Hepatocyte (in vitro differentiated cells): ENCODE measurements around the gene RAET1G. TPM values are rescaled to one million over a fixed set of nuclear protein-coding genes. Genes with fewer than 3 reads are reported as not detected.
A peak's percentile ranks its signal among the peaks of the same experiment; 100 is the strongest.
"Not testable (repeated sequence)": the region's sequence is repeated elsewhere in the genome, so short reads cannot be mapped to it uniquely, and the experiment has no call there.

ENCODE experiments used
- DNase-seq: peaks from one replicate; pipeline ENCODE4 v3.0.0-alpha.2; 2016; ENCODE audit warnings: low spot score
- H2AFZ ChIP-seq: fragments of 200-600 bp; sonication (generic); 2 replicates; pipeline ENCODE4 v1.6.0; 2016; ENCODE audit warnings: antibody characterized with exemption, mild to moderate bottlenecking
- H3K27ac ChIP-seq: fragments of 200-600 bp; sonication (generic); 2 replicates; pipeline ENCODE4 v1.5.1; 2016; ENCODE audit warnings: mild to moderate bottlenecking
- H3K27me3 ChIP-seq: fragments of 200-600 bp; sonication (generic); 2 replicates; pipeline ENCODE4 v1.6.1; 2016
- H3K36me3 ChIP-seq: fragments of 200-600 bp; sonication (generic); replicated peaks from 2 replicates; pipeline ENCODE4 v1.5.1; 2016; ENCODE audit warnings: low read depth; ENCODE audit not compliant: insufficient read depth
- H3K4me1 ChIP-seq: fragments of 200-600 bp; sonication (generic); 2 replicates; pipeline ENCODE4 v1.5.1; 2016; ENCODE audit warnings: mild to moderate bottlenecking, moderate library complexity; ENCODE audit not compliant: insufficient read depth
- H3K4me2 ChIP-seq: fragments of 200-600 bp; sonication (generic); 2 replicates; pipeline ENCODE4 v1.6.0; 2016
- H3K4me3 ChIP-seq: fragments of 200-600 bp; sonication (generic); 2 replicates; pipeline ENCODE4 v1.5.1; 2016; ENCODE audit warnings: mild to moderate bottlenecking
- H3K79me2 ChIP-seq: fragments of 200-600 bp; sonication (generic); 2 replicates; pipeline ENCODE4 v1.6.0; 2017; ENCODE audit warnings: mild to moderate bottlenecking
- H3K9me2 ChIP-seq: fragments of 200-600 bp; sonication (generic); replicated peaks from 2 replicates; pipeline ENCODE4 v1.6.0; 2017; ENCODE audit warnings: mild to moderate bottlenecking; ENCODE audit not compliant: insufficient read depth
- H3K9me3 ChIP-seq: fragments of 200-600 bp; sonication (generic); 2 replicates; pipeline ENCODE4 v1.5.1; 2016; ENCODE audit warnings: low read depth, mild to moderate bottlenecking
- H4K20me1 ChIP-seq: fragments of 200-600 bp; sonication (generic); 2 replicates; pipeline ENCODE4 v1.6.0; 2016; ENCODE audit warnings: mild to moderate bottlenecking; ENCODE audit not compliant: insufficient read depth, poor library complexity, severe bottlenecking
- EZH2 ChIP-seq: fragments of 200-600 bp; sonication (generic); IDR thresholded peaks from 2 replicates; pipeline ENCODE4 v1.6.1; 2016; ENCODE audit warnings: antibody characterized with exemption, mild to moderate bottlenecking, borderline replicate concordance
- WGBS: methylation state at CpG from one replicate; pipeline ENCODE4 v1.1.6; 2016; ENCODE audit warnings: low lambda C conversion rate; ENCODE audit errors: missing lambda C conversion rate; 5-methylcytosine and 5-hydroxymethylcytosine counted together
- polyA plus RNA-seq: library from polyadenylated mRNA; unstranded; fragments of >200 nt; fragmentation: Nextera tagmentation; extraction: Ambion mirVana; gene quantifications from 2 replicates; pipeline ENCODE4 v1.2.1, GENCODE V29; 2016
- total RNA-seq: library from RNA; depleted of rRNA; stranded (reverse); fragments of >200 nt; gene quantifications from 2 replicates; pipeline ENCODE4 v1.2.3, GENCODE V29; 2014

Gene RAET1G
- total and polyA plus RNA-seq, 2 experiments from 2014 or later = 0.31 to 1.5 TPM

DNA sequence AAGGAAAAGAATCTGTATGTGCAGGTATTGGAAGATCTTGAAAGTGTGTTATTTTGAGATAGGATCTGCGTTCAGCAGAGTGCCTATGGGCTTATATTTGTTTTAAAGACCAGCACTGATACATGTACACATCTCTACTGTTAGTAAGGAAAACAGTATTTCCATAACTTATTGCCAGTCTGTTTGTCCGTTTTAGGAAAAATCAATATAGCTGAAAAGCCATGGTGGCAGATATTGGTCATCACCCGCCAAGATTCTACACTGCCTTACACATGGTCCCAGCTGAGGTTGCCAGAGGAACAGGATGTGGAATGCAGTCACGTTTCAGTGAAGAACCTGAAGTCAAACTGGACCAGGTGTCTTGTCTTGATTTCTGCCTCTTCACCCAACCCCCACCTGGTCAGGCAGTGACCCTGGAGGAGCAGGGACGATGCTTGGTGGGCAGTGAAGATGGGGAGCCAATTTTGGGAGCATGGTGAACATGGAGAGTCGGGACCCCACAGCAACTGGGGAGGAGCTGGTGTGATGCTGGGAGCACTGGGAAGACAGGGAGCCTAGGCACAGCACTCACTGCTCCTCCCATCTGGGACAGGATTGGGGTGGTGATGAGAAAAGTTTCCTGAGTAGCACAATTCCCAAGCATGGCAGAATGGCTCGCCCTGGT lies 32.9 kb upstream of the RAET1G start:
- not testable (repeated sequence) for H3K4me3 ChIP-seq, H3K27ac ChIP-seq, H2AFZ ChIP-seq, H3K36me3 ChIP-seq, H3K4me2 ChIP-seq, H3K4me1 ChIP-seq, H4K20me1 ChIP-seq, H3K9me3 ChIP-seq, H3K9me2 ChIP-seq, H3K79me2 ChIP-seq, DNase-seq
- peak; percentile 68 for TF ChIP-seq EZH2
- 50% methylated on average over 7 of the region's 7 CpGs for WGBS
- H3K27me3 ChIP-seq = peaks cover 83% of the 10 kb centered on the region

DNA sequence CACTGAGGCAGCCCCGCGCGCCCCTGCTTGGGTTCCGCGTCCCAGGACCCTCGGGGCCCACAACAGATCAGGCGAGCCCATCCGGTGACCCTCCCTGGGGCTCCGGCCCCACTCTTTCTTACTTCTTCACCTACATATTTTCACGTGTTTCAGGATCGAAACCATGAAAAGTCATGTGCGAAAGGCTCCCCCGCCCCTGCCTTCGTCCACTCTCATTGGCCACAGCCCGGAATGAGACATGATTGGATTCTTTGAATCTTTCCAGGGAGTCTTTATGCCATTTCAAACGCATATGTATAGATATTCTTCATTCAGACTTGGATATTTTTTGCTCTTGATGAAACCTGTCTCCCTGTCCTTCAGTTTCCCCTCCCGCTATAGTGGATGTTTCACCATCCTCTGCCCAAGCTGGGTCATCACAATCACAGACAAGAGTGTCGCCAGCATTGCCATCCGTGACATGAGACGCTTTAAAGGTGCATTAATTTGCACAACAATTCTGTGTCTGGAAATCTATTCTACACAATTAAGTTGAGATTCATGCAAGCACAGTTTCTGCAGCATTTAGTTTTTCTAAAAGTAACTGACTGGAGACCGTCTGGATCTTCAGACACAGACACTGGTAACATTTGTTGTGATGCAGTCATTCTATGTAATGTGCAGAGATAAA lies 32.2 kb upstream of the RAET1G start:
- H3K9me2 ChIP-seq, H3K79me2 ChIP-seq, H3K4me3 ChIP-seq, H3K4me2 ChIP-seq, H3K27ac ChIP-seq, H2AFZ ChIP-seq, H4K20me1 ChIP-seq, H3K4me1 ChIP-seq, H3K9me3 ChIP-seq, H3K36me3 ChIP-seq, DNase-seq: not testable (repeated sequence)
- WGBS = 21% methylated on average over 14 of the region's 21 CpGs
- peaks cover 83% of the 10 kb centered on the region for H3K27me3 ChIP-seq

DNA sequence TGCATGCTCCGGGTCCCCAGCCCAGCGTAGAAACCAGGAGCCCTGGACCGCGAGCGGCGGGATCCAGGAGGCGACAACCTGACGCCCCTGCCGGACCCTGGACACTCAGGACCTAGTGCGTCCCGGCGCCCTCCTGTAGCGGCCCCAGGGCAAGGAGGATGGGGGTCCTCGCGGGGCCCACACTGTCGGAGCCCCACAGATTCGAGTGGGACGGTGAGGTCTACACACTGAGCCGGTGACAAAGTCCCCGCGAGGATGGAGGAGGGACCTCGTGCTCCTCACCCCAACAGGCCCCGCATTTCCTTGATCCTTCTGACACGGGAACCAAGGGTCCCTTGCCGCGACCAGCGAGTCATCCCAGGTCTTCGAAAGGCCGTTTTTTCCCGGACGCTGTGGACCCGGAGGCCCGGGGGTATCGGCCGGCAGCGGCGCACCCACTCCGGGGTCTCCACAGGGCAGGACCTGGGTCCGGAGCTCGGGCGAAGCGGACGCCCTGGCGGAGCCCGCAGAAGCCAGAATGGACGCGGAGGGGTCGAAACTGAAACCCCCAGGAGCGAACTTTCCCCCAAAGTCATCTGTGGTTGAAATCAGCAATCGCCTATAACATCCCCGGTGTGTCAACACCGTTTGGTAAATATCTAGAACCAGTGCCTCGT lies 31.5 kb upstream of the RAET1G start:
- peaks cover 84% of the 10 kb centered on the region for H3K27me3 ChIP-seq
- H3K36me3 ChIP-seq, H3K4me1 ChIP-seq, H3K79me2 ChIP-seq, H3K4me3 ChIP-seq, H4K20me1 ChIP-seq, H2AFZ ChIP-seq, DNase-seq, H3K9me3 ChIP-seq, H3K4me2 ChIP-seq, H3K27ac ChIP-seq, H3K9me2 ChIP-seq: not testable (repeated sequence)
- 10% methylated on average over 18 of the region's 53 CpGs for WGBS

DNA sequence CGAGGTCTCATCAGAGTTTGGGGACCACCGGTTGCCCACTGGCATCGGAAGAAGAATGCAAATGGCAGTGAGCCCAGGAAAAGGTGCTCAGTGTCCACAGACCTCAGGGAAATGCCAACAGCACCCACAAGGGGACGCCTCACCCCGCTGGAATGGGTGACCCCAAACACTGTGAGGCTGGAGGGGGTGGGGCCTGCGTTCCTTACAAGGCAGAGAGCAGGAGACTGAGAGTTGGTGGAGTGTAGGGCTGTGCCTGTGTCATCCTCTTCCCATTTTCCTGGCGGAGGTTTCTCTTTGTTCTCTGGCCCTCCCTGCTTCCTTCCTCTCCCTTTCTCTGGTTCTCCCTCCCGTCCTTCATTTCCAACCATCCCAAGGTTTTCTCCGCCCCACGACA lies 31.0 kb upstream of the RAET1G start:
- H2AFZ ChIP-seq, H3K4me2 ChIP-seq, H3K27ac ChIP-seq, H3K4me1 ChIP-seq, H4K20me1 ChIP-seq, H3K4me3 ChIP-seq, H3K9me3 ChIP-seq, H3K9me2 ChIP-seq, H3K36me3 ChIP-seq, H3K79me2 ChIP-seq, DNase-seq: not testable (repeated sequence)
- H3K27me3 ChIP-seq = peaks cover 83% of the 10 kb centered on the region
- 0% methylated on average over 1 of the region's 10 CpGs for WGBS

DNA sequence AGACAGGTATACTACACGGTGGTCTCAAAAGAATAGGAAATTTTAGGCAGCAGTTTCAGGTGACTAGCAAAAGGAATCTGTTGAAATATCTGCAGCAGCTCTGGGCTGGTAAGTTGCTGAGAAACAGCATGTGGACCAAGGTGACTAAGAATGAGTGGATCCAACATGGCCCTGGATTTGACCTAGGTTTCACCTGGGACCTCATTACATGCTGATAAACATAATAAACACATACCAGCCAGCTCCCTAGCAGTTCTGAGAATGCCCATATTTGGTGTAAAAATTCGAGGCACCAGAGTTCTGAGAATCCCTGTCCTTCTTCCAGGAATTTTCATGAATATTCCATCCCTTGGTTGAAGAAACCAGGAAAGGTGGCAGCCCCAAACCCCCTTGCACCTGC lies 30.5 kb upstream of the RAET1G start:
- H3K27me3 ChIP-seq = peaks cover 83% of the 10 kb centered on the region
- not testable (repeated sequence) for H3K4me3 ChIP-seq, H3K36me3 ChIP-seq, H3K4me2 ChIP-seq, H3K79me2 ChIP-seq, H3K4me1 ChIP-seq, DNase-seq, H2AFZ ChIP-seq, H4K20me1 ChIP-seq, H3K9me2 ChIP-seq, H3K9me3 ChIP-seq, H3K27ac ChIP-seq
- WGBS = 40% methylated on average over 2 of the region's 2 CpGs

DNA sequence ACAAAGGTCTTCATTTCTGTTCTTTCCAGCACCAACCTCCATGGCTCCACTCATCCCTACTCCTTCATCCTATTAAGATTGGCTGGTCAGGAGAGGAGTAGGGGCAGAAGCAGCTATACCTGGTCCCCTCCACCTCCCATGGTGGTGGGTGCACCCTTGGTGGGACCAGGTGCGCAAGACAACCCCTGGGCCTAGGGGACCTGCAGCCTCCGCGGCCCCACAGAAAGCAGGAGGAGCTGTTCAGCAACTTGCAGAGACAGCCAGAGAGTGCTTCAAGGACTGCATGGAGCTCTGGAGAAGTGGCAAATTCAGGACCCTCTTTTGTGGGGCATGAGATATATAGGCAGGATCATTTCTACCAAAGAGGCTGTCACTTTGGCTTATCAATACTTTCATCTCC lies 28.7 kb upstream of the RAET1G start:
- no peaks in the 10 kb centered on the region for H3K36me3 ChIP-seq
- no peaks in the 10 kb centered on the region for H4K20me1 ChIP-seq
- no peak overlapping the region for H2AFZ ChIP-seq
- 67% methylated on average over 3 of the region's 3 CpGs for WGBS
- H3K27me3 ChIP-seq = peaks cover 73% of the 10 kb centered on the region
- no peaks in the 10 kb centered on the region for H3K9me3 ChIP-seq
- no peaks in the 10 kb centered on the region for H3K4me1 ChIP-seq
- H3K4me3 ChIP-seq = no peak overlapping the region
- no peak for TF ChIP-seq EZH2
- H3K27ac ChIP-seq = no peak overlapping the region
- H3K9me2 ChIP-seq = no peaks in the 10 kb centered on the region
- no peaks in the 10 kb centered on the region for H3K79me2 ChIP-seq
- H3K4me2 ChIP-seq = no peak overlapping the region
- no peak for DNase-seq
